GM12878 (cell line): ENCODE results near the gene DMWD. TPM values are rescaled to one million over a fixed set of nuclear protein-coding genes. Genes with fewer than 3 reads are reported as not detected.

Experiments
- ATAC-seq: fragments of 200-7000 bp; cut with Tn5 transposase; 3 replicates; pipeline ENCODE4 v1.9.1; 2020; ENCODE audit warnings: mild to moderate bottlenecking, moderate library complexity
- BruUV-seq: library from RNA; stranded (reverse); fragments of 400-500 nt; replicated peaks from 2 replicates; lab custom pipeline; 2021; lab: Mats Ljungman, UMichigan
- CTCF ChIA-PET: fragments of 300-600 bp; sonication (Branson Sonifier 250); formaldehyde crosslinking; extraction: SDS; loops from one replicate; lab custom pipeline; 2021; ENCODE audit warnings: inconsistent platforms; lab: Yijun Ruan, JAX
- POLR2A ChIA-PET: fragments of 350-600 bp; formaldehyde crosslinking; extraction: SDS; loops from one replicate; lab custom pipeline; 2021; ENCODE audit warnings: inconsistent platforms; lab: Charles Lee
- RAD21 ChIA-PET: fragments of 300-600 bp; sonication (Branson Sonifier 250); formaldehyde crosslinking; loops from one replicate; lab custom pipeline; 2023; ENCODE audit warnings: antibody characterized with exemption; ENCODE audit not compliant: unreplicated experiment; lab: Charles Lee
- SMC1A ChIA-PET: fragments of 300-600 bp; sonication (Branson Sonifier 250); formaldehyde crosslinking; loops from one replicate; lab custom pipeline; 2023; ENCODE audit not compliant: unreplicated experiment, uncharacterized antibody; lab: Charles Lee
- DNase-seq: peaks from one replicate; pipeline ENCODE4 v3.0.0-alpha.2; 2011; ENCODE audit warnings: low read depth, low spot score
- FAIRE-seq: peaks from 3 replicates; lab custom pipeline; 2011; peaks lifted over from hg19 to GRCh38; lab: Jason Lieb, UNC
- H2AFZ ChIP-seq: 2 replicates; pipeline ENCODE4 v1.6.0; 2011; ENCODE audit warnings: low read depth, low read length, control low read depth; ENCODE audit not compliant: control insufficient read depth
- H3K27ac ChIP-seq: 2 replicates; pipeline ENCODE4 v1.5.1; 2011; ENCODE audit warnings: control low read depth; ENCODE audit not compliant: control insufficient read depth, insufficient read depth
- H3K27me3 ChIP-seq, 2 experiments: replicated peaks in 1 of 2; 2 replicates each; pipeline versions ENCODE4 v1.6.0 to v1.6.1; 2011; ENCODE audit warnings: low read length in 1 of 2; ENCODE audit not compliant: control insufficient read depth in 2 of 2, insufficient read depth in 2 of 2
- H3K36me3 ChIP-seq, 2 experiments: 2 replicates each; pipeline ENCODE4 v1.5.1; 2011; ENCODE audit warnings: low read length in 1 of 2; ENCODE audit not compliant: control insufficient read depth in 2 of 2, insufficient read depth in 2 of 2
- H3K4me1 ChIP-seq: 2 replicates; pipeline ENCODE4 v1.6.1; 2011; ENCODE audit warnings: mild to moderate bottlenecking, low read length, moderate library complexity, mixed read lengths; ENCODE audit not compliant: control insufficient read depth, insufficient read depth
- H3K4me2 ChIP-seq: 2 replicates; pipeline ENCODE4 v1.6.0; 2011; ENCODE audit warnings: control low read depth; ENCODE audit not compliant: control insufficient read depth, insufficient read depth
- H3K4me3 ChIP-seq: fragments of 200-600 bp; sonication (generic); 2 replicates; pipeline ENCODE4 v1.5.1; 2016
- H3K79me2 ChIP-seq: 2 replicates; pipeline ENCODE4 v1.6.0; 2011; ENCODE audit warnings: low read length; ENCODE audit not compliant: control insufficient read depth, insufficient read depth
- H3K9ac ChIP-seq: 2 replicates; pipeline ENCODE4 v1.8.0; 2011; ENCODE audit warnings: low read length, control low read depth, mixed read lengths; ENCODE audit not compliant: control insufficient read depth, insufficient read depth
- H3K9me3 ChIP-seq: replicated peaks from 3 replicates; pipeline ENCODE4 v1.5.1; 2011; ENCODE audit warnings: mild to moderate bottlenecking, low read length; ENCODE audit not compliant: control insufficient read depth, insufficient read depth
- H4K20me1 ChIP-seq: 2 replicates; pipeline ENCODE4 v1.6.0; 2011; ENCODE audit not compliant: control insufficient read depth, insufficient read depth
- ASH2L ChIP-seq: fragments of 300-600, 200-600 bp; sonication (generic); IDR thresholded peaks from 2 replicates; pipeline ENCODE4 v1.6.1; 2017; ENCODE audit warnings: low read depth, mild to moderate bottlenecking, borderline replicate concordance
- BCL11A ChIP-seq: IDR thresholded peaks from 2 replicates; pipeline ENCODE4 v1.6.1; 2011; ENCODE audit warnings: low read depth, low read length
- BMI1 ChIP-seq: fragments of 450-650 bp; IDR thresholded peaks from 2 replicates; pipeline ENCODE4 v1.6.1; 2016; ENCODE audit warnings: mild to moderate bottlenecking, moderate library complexity, borderline replicate concordance
- CHD1 ChIP-seq: IDR thresholded peaks from 2 replicates; pipeline ENCODE4 v1.6.1; 2012; ENCODE audit warnings: low read depth, low read length, improper control_type of control experiment
- EED ChIP-seq: sonication (generic); IDR thresholded peaks from 2 replicates; pipeline ENCODE4 v1.6.1; 2016; ENCODE audit warnings: antibody characterized with exemption, low read depth
- GABPA ChIP-seq: IDR thresholded peaks from 2 replicates; pipeline ENCODE4 v1.6.1; 2014; ENCODE audit warnings: antibody characterized with exemption, low read depth, mild to moderate bottlenecking, inconsistent platforms
- KAT2A ChIP-seq: conservative IDR thresholded peaks from 2 replicates; pipeline ENCODE4 v1.6.1; 2011; ENCODE audit warnings: low read depth, low read length; ENCODE audit not compliant: control insufficient read depth
- MEF2A ChIP-seq: IDR thresholded peaks from 2 replicates; pipeline ENCODE4 v1.6.1; 2011; ENCODE audit warnings: low read depth, mild to moderate bottlenecking, low read length, moderate library complexity; ENCODE audit not compliant: insufficient read depth
- NKRF ChIP-seq: fragments of 450-650 bp; conservative IDR thresholded peaks from 2 replicates; pipeline ENCODE4 v1.6.1; 2017; ENCODE audit warnings: mild to moderate bottlenecking, moderate library complexity
- NR2C1 ChIP-seq: fragments of 450-650 bp; IDR thresholded peaks from 2 replicates; pipeline ENCODE4 v1.6.1; 2017; ENCODE audit warnings: antibody characterized with exemption, mild to moderate bottlenecking, moderate library complexity
- PAX8 ChIP-seq: fragments of 450-650 bp; IDR thresholded peaks from 2 replicates; pipeline ENCODE4 v1.6.1; 2017; ENCODE audit warnings: mild to moderate bottlenecking, moderate library complexity
- POLR2AphosphoS5 ChIP-seq: IDR thresholded peaks from 2 replicates; pipeline ENCODE4 v1.6.1; 2011; ENCODE audit warnings: mild to moderate bottlenecking, low read length, inconsistent platforms
- SIN3A ChIP-seq: IDR thresholded peaks from 2 replicates; pipeline ENCODE4 v1.6.1; 2012; ENCODE audit warnings: low read depth, low read length, improper control_type of control experiment
- SP1 ChIP-seq: IDR thresholded peaks from one replicate; pipeline ENCODE4 v1.6.1; 2011; ENCODE audit warnings: low read depth, low read length
- TCF12 ChIP-seq: IDR thresholded peaks from 2 replicates; pipeline ENCODE4 v1.6.1; 2011; ENCODE audit warnings: low read depth, mild to moderate bottlenecking, low read length
- USF2 ChIP-seq: IDR thresholded peaks from 2 replicates; pipeline ENCODE4 v1.6.1; 2011; ENCODE audit warnings: low read depth, low read length, improper control_type of control experiment, borderline replicate concordance
- ZBTB4 ChIP-seq: fragments of 450-650 bp; formaldehyde crosslinking; IDR thresholded peaks from 2 replicates; pipeline ENCODE4 v1.4.0; 2022; ENCODE audit warnings: mild to moderate bottlenecking, moderate library complexity
- ZNF274 ChIP-seq: IDR thresholded peaks from one replicate; pipeline ENCODE4 v1.8.0; 2011; ENCODE audit not compliant: insufficient read length, insufficient read depth
- WGBS: methylation state at CpG from one replicate; pipeline ENCODE4 v1.1.6; 2016; ENCODE audit warnings: low lambda C conversion rate; ENCODE audit not compliant: insufficient replicate concordance, insufficient coverage; ENCODE audit errors: missing lambda C conversion rate; 5-methylcytosine and 5-hydroxymethylcytosine counted together
- in situ Hi-C: fragments of 300-500 bp; cut with MboI; formaldehyde crosslinking; loops from 9 replicates; pipeline ENCODE4 v1.14.3; 2018; ENCODE audit warnings: mixed read lengths
- intact Hi-C: fragments of 100-400 bp; cut with micrococcal nuclease; formaldehyde crosslinking; loops from one replicate; pipeline ENCODE4 v1.14.2; 2022; ENCODE audit not compliant: unreplicated experiment
- polyA plus RNA-seq, 11 experiments: library from polyadenylated mRNA; depleted of rRNA in 4 of 11; unstranded in 6 of 11; stranded (reverse) in 5 of 11; fragments of >200 nt; fragmentation: Nextera tagmentation in 4 of 11; fragmentation: Illumina TruSeq in 1 of 11; extraction: Ambion mirVana in 4 of 11; extraction: Trizol in 1 of 11; gene quantifications; 1 replicate in 1 of 11; 2 replicates in 10 of 11; pipeline versions ENCODE4 v1.2.1 to v1.2.3, GENCODE V29; 2011 to 2016; ENCODE audit warnings: inconsistent platforms in 2 of 11, missing spikeins in 2 of 11, low read depth in 1 of 11
- total RNA-seq, 4 experiments: library from RNA; depleted of rRNA in 3 of 4; stranded (reverse); fragments of >200 nt in 3 of 4; fragmentation: Illumina TruSeq in 1 of 4; extraction: Trizol in 1 of 4; gene quantifications; 2 replicates each; pipeline versions ENCODE4 v1.2.1 to v1.2.3, GENCODE V29; 2013 to 2021

The DMWD gene
- total and polyA plus RNA-seq, 10 of the 15 experiments (the other 5 are each of a cell fraction or from before 2014, with no cell fraction given): 3.5 to 56.0 (median 11.6) TPM

- H3K4me2 ChIP-seq: no peak overlapping the region
- no peak overlapping the region for H3K9ac ChIP-seq
- WGBS: 80% methylated on average over 6 of the region's 6 CpGs
- POLR2A ChIA-PET: no interaction called here
- intact Hi-C loops (loop anchor here (5.0 to 10.0 kb wide), 2 partner anchors 83 to 175 kb away; partner anchors contain the start of genes CCDC61 and MYPOP), in situ Hi-C loops (no loop called here)
- no peaks in the 10 kb centered on the region for H3K9me3 ChIP-seq
- no peak overlapping the region for H2AFZ ChIP-seq
- RAD21 ChIA-PET: no interaction called here
- ATAC-seq: no peak
- H3K27me3 ChIP-seq: no peaks in the 10 kb centered on the region
- no peaks in the 10 kb centered on the region for H4K20me1 ChIP-seq
- SMC1A ChIA-PET: no interaction called here
- no peak overlapping the region for H3K4me3 ChIP-seq
- H3K36me3 ChIP-seq: peaks cover 9 to 20% of the 10 kb centered on the region in 2 experiments
- no peaks in the 10 kb centered on the region for H3K4me1 ChIP-seq
- BruUV-seq: no TSS peak
- no peak for DNase-seq
- H3K27ac ChIP-seq: no peak overlapping the region
- CTCF ChIA-PET: interaction anchor here (1.0 kb wide), 1 partner anchor 8 kb away, joined by 3 read pairs; no protein-coding TSS in a partner anchor
- FAIRE-seq: no peak
- H3K79me2 ChIP-seq: no peaks in the 10 kb centered on the region
- no peak for TF ChIP-seq SP1
- no peak for TF ChIP-seq BCL11A
- no peak for TF ChIP-seq MEF2A
- TF ChIP-seq POLR2AphosphoS5: no peak
- no peak for TF ChIP-seq ZNF274
- no peak for TF ChIP-seq USF2
- no peak for TF ChIP-seq GABPA
- TF ChIP-seq ZBTB4: no peak
- TF ChIP-seq KAT2A: no peak
- TF ChIP-seq TCF12: no peak
- TF ChIP-seq PAX8: no peak
- no peak for TF ChIP-seq CHD1
- TF ChIP-seq NR2C1: no peak
- no peak for TF ChIP-seq ASH2L
- no peak for TF ChIP-seq BMI1
- no peak for TF ChIP-seq EED
- no peak for TF ChIP-seq SIN3A
- no peak for TF ChIP-seq NKRF
Observed at GRCh38 chr19:45819769-45820168, 27.1 kb upstream of the DMWD start.
